Erythroblast (primary cell): ENCODE measurements around the gene HAGH.

Experiments
- GATA1 ChIP-seq: IDR thresholded peaks from 2 replicates; pipeline ENCODE4 v1.6.1; 2011; ENCODE audit warnings: low read depth, mild to moderate bottlenecking, control low read depth, low read length, moderate library complexity
- POLR2A ChIP-seq: IDR thresholded peaks from 2 replicates; pipeline ENCODE4 v1.6.1; 2011; ENCODE audit warnings: mild to moderate bottlenecking, low read length

DNA sequence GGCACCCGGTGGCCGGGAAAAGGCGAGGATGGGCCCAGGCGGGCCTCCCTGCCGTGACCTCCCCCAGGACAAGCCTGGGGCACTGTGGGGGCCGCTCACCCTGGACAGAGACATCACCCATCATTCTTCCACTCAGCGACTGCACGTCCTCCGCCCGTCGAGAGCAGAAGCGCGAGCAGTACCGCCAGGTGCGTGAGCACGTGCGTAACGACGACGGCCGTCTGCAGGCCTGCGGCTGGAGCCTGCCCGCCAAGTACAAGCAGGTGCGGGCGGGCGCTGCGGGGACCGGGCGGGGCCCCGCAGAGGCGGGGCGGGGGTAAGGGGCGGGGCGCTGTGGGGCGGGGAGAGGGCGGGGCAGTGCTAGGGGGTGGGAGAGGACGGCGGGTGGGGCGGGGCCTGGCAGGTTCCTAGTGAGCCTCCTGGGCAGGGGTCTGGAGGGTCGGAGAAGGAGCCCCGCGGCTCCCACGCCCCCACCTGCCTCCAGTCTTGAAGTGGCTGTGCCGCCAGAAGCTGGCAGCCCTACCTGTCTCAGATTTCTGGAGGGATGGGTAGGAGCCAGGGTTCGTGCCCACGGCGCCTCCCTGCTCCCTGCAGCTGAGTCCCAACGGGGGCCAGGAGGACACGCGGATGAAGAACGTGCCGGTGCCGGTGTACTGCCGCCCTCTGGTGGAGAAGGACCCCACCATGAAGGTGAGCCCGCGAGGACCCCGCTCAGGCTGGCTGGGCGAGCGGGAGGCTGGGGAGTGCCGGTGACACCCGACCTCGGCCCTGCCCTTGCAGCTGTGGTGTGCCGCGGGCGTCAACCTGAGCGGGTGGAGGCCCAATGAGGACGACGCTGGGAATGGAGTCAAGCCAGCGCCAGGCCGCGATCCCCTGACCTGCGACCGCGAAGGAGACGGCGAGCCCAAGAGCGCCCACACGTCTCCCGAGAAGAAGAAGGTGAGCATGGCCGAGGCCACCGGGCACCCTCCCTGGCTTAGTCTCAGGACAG, 62.8 kb downstream of the HAGH start:
- no peak for TF ChIP-seq POLR2A
- no peak for TF ChIP-seq GATA1
